DND-41 (cell line): ENCODE data around the gene ICOS.
A peak's percentile ranks its signal among the peaks of the same experiment; 100 is the strongest.

ENCODE experiments used
- ATAC-seq: fragments of 200-7000 bp; cut with Tn5 transposase; 3 replicates; pipeline ENCODE4 v1.9.1; 2021; ENCODE audit warnings: low read depth; ENCODE audit not compliant: insufficient read depth
- DNase-seq: peaks from one replicate; pipeline ENCODE4 v3.0.0-alpha.2; 2020
- H2AFZ ChIP-seq: 2 replicates; pipeline ENCODE4 v1.6.0; 2012; ENCODE audit warnings: low read depth, low read length
- H3K27ac ChIP-seq: 2 replicates; pipeline ENCODE4 v1.5.1; 2012; ENCODE audit warnings: low read length, inconsistent platforms
- H3K27me3 ChIP-seq: fragments of 200-600 bp; sonication (generic); 2 replicates; pipeline ENCODE4 v1.6.0; 2012; ENCODE audit warnings: low read length, mild to moderate bottlenecking, inconsistent platforms; ENCODE audit not compliant: insufficient read depth, poor library complexity
- H3K36me3 ChIP-seq: 2 replicates; pipeline ENCODE4 v1.5.1; 2012; ENCODE audit warnings: low read length, inconsistent platforms; ENCODE audit not compliant: insufficient read depth
- H3K4me1 ChIP-seq: 2 replicates; pipeline ENCODE4 v1.5.1; 2012; ENCODE audit warnings: mild to moderate bottlenecking, low read length; ENCODE audit not compliant: insufficient read depth
- H3K4me2 ChIP-seq: 2 replicates; pipeline ENCODE4 v1.6.0; 2012; ENCODE audit warnings: mild to moderate bottlenecking, moderate library complexity, low read length, inconsistent platforms; ENCODE audit not compliant: insufficient read depth
- H3K4me3 ChIP-seq, 2 experiments: fragments of 200-600 bp in 1 of 2; shearing (Covaris generic) in 1 of 2; 2 replicates each; pipeline ENCODE4 v1.5.1; 2012 to 2016; ENCODE audit warnings: inconsistent platforms in 2 of 2, low read length in 2 of 2, mild to moderate bottlenecking in 2 of 2, low read depth in 1 of 2, moderate library complexity in 1 of 2
- H3K79me2 ChIP-seq: 2 replicates; pipeline ENCODE4 v1.6.0; 2012; ENCODE audit warnings: low read length, inconsistent platforms; ENCODE audit not compliant: insufficient read depth
- H3K9ac ChIP-seq: 2 replicates; pipeline ENCODE4 v1.6.0; 2012; ENCODE audit warnings: low read depth, mild to moderate bottlenecking, inconsistent platforms, low read length, moderate library complexity
- H3K9me3 ChIP-seq: 2 replicates; pipeline ENCODE4 v1.5.1; 2012; ENCODE audit warnings: low read length, moderate library complexity, mild to moderate bottlenecking, inconsistent platforms; ENCODE audit not compliant: insufficient read depth, severe bottlenecking
- H4K20me1 ChIP-seq: 2 replicates; pipeline ENCODE4 v1.6.0; 2012; ENCODE audit warnings: low read length; ENCODE audit not compliant: insufficient read depth
- EZH2 ChIP-seq: IDR thresholded peaks from 3 replicates; pipeline ENCODE4 v1.6.1; 2012; ENCODE audit warnings: borderline replicate concordance, low read depth, mild to moderate bottlenecking, moderate library complexity, low read length, inconsistent platforms; ENCODE audit not compliant: severe bottlenecking
- TF ChIP-seq, protein P1 (sequence below): IDR thresholded peaks from 2 replicates; pipeline ENCODE4 v1.5.1; 2012; ENCODE audit warnings: borderline replicate concordance, low read length, moderate library complexity, mild to moderate bottlenecking; ENCODE audit not compliant: poor library complexity, severe bottlenecking; ENCODE audit errors: extremely low read depth

The ICOS gene

DNA sequence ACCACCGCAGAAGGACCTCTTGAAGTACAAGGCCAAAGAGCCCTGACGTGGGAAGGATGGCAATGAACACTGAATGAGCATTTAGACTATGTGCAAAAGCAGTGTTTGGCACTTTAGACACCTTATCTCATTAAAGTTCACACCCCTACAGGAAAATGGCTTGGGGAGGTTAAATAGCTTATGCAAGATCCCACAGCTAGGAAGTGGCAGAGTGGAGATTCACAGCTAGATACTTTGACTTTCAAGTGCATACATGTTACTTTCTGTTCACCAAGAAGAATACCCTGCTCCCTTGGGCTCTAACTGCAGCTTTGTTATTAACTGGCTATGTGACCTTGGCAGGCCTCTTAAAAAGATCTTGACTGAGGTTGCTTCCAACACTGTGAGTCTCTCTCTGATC, 58.2 kb downstream of the ICOS start:
- H3K27ac ChIP-seq, result no peak overlapping the region
- no peaks in the 10 kb centered on the region for H3K9me3 ChIP-seq
- H4K20me1 ChIP-seq, result no peaks in the 10 kb centered on the region
- H3K36me3 ChIP-seq, result no peaks in the 10 kb centered on the region
- ATAC-seq (0 out of 3 replicates have a peak, but pooled peaks have one; percentile 39), DNase-seq (no peak)
- H3K4me3 ChIP-seq, result no peak overlapping the region
- TF ChIP-seq EZH2, result no peak
- TF ChIP-seq, protein P1, sequence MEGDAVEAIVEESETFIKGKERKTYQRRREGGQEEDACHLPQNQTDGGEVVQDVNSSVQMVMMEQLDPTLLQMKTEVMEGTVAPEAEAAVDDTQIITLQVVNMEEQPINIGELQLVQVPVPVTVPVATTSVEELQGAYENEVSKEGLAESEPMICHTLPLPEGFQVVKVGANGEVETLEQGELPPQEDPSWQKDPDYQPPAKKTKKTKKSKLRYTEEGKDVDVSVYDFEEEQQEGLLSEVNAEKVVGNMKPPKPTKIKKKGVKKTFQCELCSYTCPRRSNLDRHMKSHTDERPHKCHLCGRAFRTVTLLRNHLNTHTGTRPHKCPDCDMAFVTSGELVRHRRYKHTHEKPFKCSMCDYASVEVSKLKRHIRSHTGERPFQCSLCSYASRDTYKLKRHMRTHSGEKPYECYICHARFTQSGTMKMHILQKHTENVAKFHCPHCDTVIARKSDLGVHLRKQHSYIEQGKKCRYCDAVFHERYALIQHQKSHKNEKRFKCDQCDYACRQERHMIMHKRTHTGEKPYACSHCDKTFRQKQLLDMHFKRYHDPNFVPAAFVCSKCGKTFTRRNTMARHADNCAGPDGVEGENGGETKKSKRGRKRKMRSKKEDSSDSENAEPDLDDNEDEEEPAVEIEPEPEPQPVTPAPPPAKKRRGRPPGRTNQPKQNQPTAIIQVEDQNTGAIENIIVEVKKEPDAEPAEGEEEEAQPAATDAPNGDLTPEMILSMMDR, result no peak
- H2AFZ ChIP-seq, result no peak overlapping the region
- no peak overlapping the region for H3K4me2 ChIP-seq
- no peak overlapping the region for H3K9ac ChIP-seq
- H3K79me2 ChIP-seq, result no peaks in the 10 kb centered on the region
- H3K4me1 ChIP-seq, result peaks cover 8% of the 10 kb centered on the region
- H3K27me3 ChIP-seq, result no peaks in the 10 kb centered on the region

DNA sequence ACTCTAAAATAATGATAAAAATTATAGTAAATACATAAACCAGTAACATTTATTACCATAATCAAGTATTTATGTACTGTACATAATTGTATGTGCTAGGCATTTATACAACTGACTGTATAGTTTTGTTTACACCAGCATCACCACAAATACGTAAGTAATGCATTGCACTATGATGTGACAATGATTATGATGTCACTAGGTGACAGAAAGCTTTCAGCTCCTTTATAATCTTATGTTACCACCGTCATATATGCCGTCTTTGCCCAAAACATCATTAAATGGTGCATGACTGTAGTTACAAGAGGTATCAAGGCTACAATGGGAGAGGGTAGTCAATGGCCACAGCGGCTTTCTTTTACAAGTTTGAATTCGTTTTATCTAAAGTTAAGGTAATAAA, 60.1 kb downstream of the ICOS start:
- Histone ChIP-seq H3K79me2 (no peaks in the 10 kb centered on the region), H3K27me3 (no peaks in the 10 kb centered on the region), H3K9ac (no peak overlapping the region), H3K4me2 (no peak overlapping the region), H3K4me1 (peaks cover 23% of the 10 kb centered on the region), H3K27ac (no peak overlapping the region), H3K9me3 (no peaks in the 10 kb centered on the region), H3K4me3 (no peak overlapping the region), H2AFZ (no peak overlapping the region), H3K36me3 (no peaks in the 10 kb centered on the region), H4K20me1 (no peaks in the 10 kb centered on the region)
- ATAC-seq (no peak), DNase-seq (no peak)
- TF ChIP-seq EZH2, result no peak
- TF ChIP-seq, protein P1, result no peak

DNA sequence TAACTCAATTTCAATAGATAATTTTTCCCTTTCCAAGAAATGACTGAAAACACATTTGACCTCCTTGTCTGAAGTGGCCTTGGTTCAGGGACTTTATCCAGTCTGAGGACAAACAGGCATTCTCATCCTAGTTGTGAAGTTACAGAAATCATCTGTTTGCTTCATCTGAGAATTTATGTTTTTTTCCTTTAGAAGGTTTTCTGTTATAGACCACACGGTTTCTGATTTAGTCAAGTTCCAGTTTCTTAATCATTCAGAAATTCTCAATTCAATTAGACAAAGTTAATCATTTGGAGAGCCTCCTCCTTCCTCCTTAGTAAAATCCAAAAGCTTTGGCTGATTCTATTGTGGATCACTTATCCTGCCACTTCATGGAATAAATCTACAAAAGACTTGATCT, 60.9 kb downstream of the ICOS start:
- no peak for TF ChIP-seq EZH2
- TF ChIP-seq, protein P1, result no peak
- ATAC-seq (no peak), DNase-seq (no peak)
- Histone ChIP-seq H3K4me2 (no peak overlapping the region), H3K27me3 (no peaks in the 10 kb centered on the region), H3K9ac (no peak overlapping the region), H3K79me2 (no peaks in the 10 kb centered on the region), H4K20me1 (no peaks in the 10 kb centered on the region), H2AFZ (no peak overlapping the region), H3K9me3 (no peaks in the 10 kb centered on the region), H3K4me1 (peaks cover 23% of the 10 kb centered on the region), H3K4me3 (no peak overlapping the region), H3K36me3 (no peaks in the 10 kb centered on the region), H3K27ac (no peak overlapping the region)
